VCaP (cell line): ENCODE data around the gene NCK2.

ENCODE experiments used
- H3K27ac ChIP-seq: fragments of 450-650 bp; 2 replicates; pipeline ENCODE4 v1.5.1; 2017
- CTCF ChIP-seq: fragments of 450-650 bp; conservative IDR thresholded peaks from 2 replicates; pipeline ENCODE4 v1.5.1; 2017; ENCODE audit warnings: mild to moderate bottlenecking, moderate library complexity

NCK2 gene

GRCh38 chr2:105746177-105747080 lies 1.7 kb downstream of the NCK2 start:
- no peak for TF ChIP-seq CTCF
- peak overlapping the region; percentile 89 for H3K27ac ChIP-seq

- TF ChIP-seq CTCF: no peak
- no peak overlapping the region for H3K27ac ChIP-seq
Measured at GRCh38 chr2:105747254-105747894, 2.7 kb downstream of the NCK2 start.

GRCh38 chr2:105747991-105748390 lies 3.3 kb downstream of the NCK2 start:
- TF ChIP-seq CTCF: no peak
- no peak overlapping the region for H3K27ac ChIP-seq

- no peak for TF ChIP-seq CTCF
Measured at GRCh38 chr2:105748566-105748965, 3.9 kb downstream of the NCK2 start.

GRCh38 chr2:105749583-105750400 lies 5.1 kb downstream of the NCK2 start:
- TF ChIP-seq CTCF: no peak
- no peak overlapping the region for H3K27ac ChIP-seq

More at GRCh38 chr2:105748566-105748965, 3.9 kb downstream of the NCK2 start:
- H3K27ac ChIP-seq: no peak overlapping the region

- TF ChIP-seq CTCF: no peak
- no peak overlapping the region for H3K27ac ChIP-seq
Measured at GRCh38 chr2:105750735-105751134, 6.0 kb downstream of the NCK2 start.

- no peak overlapping the region for H3K27ac ChIP-seq
- TF ChIP-seq CTCF: no peak
Measured at GRCh38 chr2:105751272-105751671, 6.6 kb downstream of the NCK2 start.
